Measurements from ENCODE around the gene ECEL1.
"Not testable (repeated sequence)": the region's sequence is repeated elsewhere in the genome, so short reads cannot be mapped to it uniquely, and the experiment has no call there.

Gene ECEL1

DNA sequence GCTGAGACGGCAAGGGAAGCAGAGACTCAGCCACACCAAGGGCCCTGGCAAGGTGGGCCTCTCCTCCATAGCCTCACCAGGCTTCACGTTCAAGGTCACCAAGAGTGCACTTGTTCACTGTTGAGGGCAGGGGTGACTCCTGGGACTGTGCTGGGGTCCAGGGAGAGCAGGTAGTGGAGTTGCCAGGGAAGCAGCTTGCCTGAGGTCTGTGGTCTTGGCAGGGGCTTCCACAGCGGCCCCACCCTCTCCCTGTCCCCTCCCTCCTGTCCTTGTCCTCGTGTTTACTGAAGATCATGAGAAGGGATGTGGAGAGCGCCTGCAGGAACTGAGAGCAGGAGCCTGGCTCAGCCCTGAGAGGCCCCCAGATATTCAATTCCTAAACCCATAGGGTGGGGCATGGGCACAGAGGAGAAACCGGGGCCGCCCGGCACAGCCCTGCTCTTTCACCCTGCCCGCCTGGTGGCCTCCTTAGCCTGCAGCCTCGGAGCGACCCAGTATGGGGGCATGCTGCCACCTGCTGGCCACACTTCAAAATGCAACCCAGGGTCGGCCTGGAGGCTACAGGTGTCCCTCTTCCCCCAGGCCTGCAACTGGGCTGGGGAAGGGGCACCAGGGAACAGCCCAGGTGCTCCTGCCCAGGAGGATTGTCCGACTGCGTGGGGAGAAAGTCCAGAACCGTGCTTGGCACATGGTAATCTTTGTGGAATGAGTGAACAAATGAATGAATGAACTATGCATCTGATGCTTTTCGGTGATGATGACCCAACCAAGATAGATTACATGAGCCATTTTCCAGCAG lies 47.2 kb downstream of the ECEL1 start:
- peak; percentile 68 to 88 (median 78) for DNase-seq

DNA sequence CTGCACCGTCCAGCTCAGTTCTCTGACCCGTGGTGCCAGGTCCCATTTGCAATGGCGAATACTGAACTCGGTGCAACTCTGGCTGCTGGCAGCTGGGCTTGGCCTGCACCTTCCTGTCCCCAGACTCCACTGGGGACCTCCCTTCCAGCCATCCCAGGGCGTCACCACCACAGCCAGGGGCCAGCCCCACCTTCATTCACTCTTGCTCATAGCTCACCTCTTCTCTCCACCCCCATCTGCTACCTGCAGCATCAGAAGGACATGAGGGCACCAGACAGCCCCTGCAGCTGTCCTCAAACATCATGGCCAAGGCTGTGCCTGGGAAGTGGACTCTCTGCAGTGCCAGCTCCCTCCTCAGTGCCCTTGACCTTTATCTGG lies 47.9 kb downstream of the ECEL1 start:
- DNase-seq: no peak

DNA sequence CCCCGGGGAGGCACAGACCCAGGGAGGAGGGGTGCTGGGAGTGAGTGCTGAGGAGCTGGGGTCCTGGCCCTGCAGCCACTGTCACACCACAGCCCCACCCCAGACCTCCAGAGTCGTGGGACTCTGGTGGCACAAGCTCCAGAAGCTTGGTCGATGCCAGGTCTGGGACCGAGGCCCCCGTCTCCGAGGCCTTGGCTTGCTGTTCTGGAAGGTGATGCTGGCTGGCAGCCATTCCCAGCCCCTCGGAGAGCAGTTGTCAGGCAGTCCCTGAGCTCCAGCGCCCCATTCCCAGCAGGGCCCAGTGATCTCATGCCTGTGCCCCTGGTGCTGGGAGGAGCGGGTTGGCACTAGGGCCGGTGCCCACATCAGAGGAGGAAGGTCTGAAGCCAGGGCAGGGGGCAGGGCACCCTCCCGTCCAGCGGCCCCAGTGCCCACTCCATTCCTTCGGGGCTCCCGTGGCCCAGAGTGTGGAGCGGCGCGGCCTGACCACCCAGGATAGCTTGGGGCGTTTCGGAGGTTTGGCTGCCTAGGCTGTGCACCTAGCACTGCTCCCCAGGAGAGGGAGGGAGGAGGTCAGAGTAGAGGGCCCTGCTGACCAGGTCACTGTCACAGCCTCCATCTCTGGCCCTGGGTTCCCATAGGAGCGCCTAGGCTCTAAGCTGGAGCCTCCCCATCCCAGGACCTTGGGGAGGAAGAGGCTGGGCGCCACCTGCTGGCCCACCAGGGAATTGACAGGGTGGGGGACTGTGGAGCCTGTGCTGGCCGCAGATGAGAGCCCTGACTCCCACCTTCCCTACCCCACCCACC lies 48.5 kb downstream of the ECEL1 start:
- DNase-seq: peak in 1 of 4 experiments; percentile 18

DNA sequence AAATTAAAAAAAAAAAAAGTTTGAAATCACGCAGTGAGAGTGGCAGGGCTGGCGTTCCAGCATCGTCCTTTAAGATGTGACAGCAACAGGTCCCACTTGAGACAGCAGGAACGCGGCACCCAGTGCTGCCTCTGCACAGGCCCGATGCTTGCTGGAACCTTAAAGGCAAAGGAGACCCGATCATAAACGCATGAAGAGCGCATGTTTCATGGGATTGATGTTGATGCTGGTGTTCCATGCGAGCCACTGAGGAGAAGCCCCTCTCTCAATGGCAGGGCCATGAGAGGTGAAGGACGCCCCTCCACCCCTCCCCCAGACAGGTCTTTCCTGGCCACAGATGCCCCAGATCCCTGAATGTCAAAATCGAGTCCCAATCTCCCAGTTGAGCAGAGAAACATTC lies 49.5 kb downstream of the ECEL1 start:
- DNase-seq: no peak

DNA sequence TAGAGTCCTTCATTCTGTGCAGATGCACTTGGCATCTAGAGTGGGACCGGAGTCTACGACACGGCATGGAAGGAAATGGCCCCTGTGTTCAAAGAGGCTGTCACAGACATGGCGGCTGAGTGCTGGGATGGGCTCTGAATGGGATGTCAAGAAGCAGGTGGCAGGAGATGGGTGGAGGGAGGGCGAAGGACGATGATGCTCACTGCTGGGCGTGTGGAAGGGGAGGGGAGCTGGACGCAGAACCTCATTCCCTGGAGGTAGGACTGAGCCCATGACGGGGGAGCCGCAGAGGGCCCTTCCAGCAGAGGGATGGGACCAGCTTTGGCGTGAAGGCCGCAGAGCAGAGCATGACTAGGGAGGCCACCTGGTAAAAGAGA lies 50.5 kb downstream of the ECEL1 start:
- DNase-seq: no peak

DNA sequence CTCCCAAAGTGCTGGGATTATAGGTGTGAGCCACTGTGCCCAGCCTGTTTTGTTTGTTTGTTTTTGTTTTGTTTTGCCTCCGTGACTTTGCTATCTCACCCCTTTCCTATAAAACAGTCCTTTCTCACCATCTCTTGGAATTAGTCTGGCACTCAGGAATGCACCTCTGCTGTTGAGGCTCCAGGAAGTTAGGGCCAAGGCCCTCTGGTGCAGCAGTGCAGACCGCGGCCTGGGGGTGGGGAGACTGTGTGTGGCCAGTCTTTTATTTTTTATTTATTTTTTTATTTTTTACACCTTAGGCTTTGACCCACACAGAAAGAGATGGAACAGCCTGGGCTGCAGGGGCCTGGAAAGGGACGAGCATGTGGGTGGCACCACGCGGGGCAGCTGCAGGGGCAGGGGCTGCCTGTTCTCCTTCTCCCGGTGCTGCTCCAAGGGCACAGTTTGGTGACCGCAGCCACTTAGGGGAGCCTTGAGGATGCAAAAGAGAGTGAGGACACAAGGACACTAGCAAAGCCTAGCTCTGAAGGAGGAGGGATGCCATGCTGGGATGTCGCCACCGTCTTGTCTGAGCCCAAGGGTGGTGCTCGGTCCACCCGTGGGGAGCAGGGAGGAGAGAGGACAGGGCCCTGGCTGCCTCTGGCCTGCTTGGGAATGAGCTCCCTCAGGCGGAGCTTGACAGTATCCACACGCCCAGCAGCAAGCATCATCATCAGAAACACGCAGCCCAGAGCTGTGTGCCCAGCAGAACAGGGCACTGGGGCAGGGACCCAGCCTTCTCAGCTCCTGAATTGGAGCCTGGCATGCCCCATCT lies 51.0 kb downstream of the ECEL1 start:
- no peak for DNase-seq

DNA sequence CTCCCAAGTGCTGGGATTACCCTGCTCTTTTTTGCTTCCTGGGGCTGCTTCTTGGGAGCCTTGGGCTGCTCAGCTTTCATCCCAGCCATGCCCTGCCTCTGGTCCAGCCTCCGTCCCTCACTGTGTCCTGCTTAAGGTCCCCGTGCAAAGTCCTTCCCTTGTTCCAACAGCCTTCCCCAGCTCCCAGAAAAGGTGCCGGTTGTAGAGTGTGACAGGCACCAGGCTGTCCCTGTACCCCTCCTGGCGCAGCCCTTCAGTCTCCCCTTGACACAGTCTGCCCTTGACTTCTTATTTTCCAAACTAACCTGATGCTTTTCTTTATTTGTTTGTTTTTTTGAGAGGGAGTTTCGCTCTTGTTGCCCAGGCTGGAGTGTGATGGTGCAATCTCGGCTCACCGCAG lies 51.8 kb downstream of the ECEL1 start:
- DNase-seq: no peak

DNA sequence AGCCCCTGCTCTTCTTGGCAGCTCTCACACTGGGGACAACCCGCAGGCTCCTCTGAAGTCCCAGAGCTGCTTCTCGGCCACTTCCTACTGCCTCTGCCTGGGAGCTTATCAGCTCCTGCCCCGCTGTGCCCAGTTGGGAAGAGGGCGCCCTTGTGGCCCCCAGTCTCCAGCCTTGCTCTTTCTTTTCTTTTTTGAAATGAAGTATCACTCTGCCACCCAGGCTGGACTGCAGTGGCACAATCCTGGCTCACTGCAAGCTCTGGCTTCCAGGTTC lies 52.3 kb downstream of the ECEL1 start:
- no peak for DNase-seq

DNA sequence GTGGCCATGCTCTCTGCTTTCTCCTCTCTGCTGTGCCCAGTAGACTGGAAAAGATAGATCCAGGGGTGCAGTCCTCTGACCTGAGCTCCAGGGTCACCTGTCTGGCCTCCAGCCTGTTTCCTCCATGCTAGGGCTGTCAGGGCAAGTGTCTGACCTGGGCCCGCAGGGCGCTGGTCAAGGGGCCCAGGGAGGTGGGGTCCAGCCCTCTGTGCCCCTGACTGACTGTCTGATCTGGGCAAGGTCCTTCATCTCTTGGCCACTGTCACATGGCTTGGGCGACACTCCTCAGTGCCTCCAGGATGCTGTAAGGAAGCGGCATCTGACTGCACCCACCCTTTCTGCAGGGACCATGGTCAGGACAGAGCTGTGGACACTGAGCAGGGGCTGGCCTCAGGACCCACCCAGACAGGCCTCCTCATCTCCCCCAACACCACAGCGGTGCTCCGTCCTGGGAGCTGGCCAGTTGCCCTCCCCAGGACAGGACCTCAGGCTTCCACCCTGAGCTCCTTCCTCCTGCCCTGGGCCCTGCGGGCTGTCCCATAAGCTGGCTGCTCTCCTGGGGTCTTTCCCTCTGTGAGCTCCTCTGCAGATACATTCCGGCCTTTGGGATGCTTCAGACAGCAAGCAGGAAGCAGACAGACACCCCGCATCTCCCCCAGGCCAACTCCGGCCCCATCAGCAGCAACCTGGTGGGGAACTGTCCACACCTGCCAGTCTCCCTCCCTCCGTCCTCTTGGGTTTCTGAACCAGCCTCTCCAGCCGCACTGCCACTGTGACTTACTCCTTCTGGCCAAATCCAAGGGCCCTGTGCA lies 52.9 kb downstream of the ECEL1 start:
- no peak for DNase-seq

DNA sequence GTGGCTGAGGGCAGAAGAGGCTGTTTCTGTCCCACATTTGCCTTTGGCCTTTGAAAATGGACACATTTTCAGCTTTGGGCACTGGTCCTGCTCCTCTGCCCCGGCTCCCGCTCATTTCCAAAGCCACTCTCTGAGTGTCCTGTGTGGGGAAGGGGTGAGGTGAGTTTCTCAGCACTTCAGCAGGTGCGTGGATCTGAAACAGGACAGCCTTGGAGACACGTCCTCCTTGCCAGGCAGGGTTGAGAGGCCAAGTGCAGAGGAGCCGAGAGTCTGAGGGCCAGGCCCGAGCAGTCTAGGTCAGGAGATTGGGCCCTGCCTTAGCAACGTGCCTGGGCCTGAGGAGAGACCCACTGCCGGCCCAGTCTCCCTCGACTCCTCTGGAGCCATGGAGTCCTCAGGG lies 53.5 kb downstream of the ECEL1 start:
- no peak for DNase-seq

DNA sequence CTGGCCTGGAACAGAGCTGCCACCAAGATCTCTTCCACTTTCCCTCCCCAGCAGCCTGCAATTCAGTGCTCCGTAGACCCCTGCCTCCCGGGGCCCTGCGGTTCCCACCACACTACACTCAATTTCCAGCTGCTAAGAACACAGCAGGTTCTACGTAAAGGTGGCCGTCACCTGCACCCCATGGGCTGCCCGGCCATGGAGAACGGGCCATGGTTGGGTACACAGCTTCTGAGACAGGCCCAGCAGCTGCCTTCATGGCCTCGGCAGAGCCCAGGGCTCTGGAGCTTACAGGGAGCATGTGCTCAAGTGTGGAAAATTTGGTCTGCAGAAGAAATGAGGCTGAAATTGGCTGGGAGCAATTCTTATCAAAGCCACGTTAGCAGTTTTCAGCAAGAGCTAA lies 54.0 kb downstream of the ECEL1 start:
- DNase-seq: not testable (repeated sequence)

DNA sequence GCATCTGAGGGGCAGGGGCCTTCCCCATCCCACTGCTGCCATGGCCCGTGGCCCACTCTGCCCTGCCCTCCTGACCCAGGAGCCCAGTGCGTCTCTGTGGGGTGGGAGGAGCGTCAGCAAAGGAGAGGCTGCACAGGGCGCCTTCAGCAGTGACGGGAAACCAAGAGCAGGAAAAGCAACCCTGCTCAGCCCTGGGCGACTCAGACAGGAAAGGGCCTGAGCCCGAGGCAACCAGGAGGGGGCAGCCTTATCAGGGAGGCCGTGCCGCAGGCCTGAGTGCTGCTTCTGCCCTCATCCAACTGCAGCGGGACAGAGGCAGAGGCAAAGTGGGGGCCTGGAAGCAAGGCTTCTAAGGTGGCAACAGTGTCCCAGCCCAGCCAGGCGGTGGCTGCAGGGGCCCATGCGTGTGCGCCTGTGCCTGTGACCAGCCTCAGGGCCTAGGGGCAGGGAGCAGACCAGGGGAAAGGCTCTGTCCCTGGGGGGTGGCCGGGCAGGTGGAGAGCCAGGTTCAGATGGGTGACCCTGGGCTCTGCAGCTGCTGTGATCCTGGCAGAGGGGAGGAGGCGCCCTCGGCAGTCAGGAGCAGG lies 54.9 kb downstream of the ECEL1 start:
- no peak for DNase-seq

DNA sequence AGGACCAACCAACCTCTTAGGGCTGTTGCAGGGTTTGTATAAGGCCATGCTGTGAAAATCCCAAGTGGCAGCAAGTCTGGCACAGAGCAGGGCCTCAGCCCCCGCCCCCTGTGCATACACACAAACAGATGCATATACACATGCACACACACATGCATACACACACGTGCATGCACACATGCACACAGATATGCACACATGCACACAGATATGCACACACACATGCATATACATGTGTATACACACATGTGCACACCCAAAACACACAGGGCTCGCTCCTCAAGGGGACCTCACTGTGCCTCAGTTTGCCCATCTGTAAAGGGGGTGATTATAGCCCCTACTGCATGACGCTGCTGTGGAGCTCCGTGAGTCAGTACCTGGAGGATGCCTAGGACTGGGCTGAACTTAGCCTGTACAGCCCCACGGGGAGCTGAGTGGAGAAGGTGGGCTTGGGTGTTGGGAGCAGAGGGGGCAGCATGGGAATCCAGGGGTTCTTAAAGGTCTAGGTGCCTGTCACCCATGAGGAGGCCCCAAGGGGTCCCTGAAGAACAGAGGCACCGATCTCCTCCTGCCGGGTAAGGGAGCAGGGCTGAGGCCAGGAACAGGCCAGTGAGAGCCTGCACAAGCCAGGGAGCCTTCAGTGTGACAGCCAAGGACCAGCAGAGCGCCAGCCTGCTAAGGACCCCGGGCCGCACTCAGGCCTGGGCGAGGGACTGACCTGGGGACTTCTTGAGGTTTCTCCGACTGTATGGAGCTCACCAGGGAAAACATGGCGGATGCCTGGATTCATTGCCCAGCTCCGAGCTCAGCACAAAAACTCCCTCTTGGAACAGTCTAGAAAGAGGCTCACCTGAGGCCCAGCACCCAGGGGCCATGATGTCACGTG lies 55.7 kb downstream of the ECEL1 start:
- DNase-seq: no peak

All from activated CD4-positive, CD25-positive, alpha-beta regulatory T cell (primary cell).